GM19324 (cell line): ENCODE data around the gene DRAM2.
"Not testable (repeated sequence)": the region's sequence is repeated elsewhere in the genome, so short reads cannot be mapped to it uniquely, and the experiment has no call there.

Experiments
- ATAC-seq: cut with Tn5 transposase; IDR thresholded peaks from one replicate; pipeline ENCODE4 v1.9.1; 2021; ENCODE audit warnings: mild to moderate bottlenecking, moderate library complexity; ENCODE audit not compliant: unreplicated experiment, low FRiP score

The DRAM2 gene

DNA sequence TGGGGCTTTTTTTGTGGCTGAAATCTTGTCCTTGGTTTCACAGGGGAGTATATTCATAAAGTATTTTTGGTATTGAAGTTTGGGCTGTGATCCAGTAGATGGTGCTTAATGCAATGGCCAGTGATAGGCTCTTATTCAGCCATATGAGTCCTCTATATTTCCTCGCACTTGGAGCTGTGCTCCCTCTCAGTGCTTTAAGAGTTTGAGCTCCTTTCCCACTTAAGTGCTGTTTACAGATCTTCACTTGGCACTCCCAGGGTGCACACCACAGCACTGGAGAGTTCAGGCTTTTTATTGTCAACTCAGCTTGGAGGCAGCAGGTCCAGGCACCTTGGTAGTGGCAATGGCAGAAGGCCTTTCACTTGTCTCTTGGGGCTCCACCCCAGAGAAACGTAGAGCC, 54.9 kb downstream of the DRAM2 start:
- ATAC-seq = no peak

DNA sequence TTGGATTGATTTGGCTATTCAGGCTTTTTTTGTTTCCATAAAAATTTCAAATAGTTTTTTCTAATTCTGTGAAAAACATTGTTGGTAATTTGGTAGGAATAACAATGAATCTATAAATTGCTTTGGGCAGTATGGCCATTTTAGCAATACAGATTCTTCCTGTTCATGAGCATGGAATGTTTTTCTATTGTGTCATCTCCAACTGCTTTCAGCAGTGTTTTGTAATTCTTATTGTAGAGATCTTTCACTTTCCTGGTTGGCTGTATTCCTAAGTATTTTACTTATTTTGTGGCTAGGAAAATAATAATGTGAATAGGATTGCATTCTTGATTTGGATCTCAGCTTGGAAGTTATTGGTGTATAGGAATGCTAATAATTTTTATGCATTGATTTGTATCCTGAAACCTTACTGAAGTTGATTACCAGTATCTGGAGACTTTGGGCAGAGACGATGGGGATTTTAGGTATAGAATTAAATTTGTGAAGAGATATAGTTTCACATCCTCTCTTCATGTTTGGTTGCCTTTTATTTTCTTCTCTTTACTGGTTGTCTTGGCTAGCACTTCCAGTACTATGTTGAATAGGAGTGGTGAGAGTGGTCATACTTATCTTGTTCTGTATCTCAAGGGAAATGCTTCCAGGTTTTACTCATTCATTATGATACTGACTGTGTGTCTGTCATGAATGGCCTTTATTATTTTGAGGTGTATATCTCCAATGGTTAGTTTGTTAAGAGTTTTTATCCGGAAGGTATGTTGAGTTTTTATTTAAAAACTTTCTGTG, 57.3 kb downstream of the DRAM2 start:
- ATAC-seq = no peak

DNA sequence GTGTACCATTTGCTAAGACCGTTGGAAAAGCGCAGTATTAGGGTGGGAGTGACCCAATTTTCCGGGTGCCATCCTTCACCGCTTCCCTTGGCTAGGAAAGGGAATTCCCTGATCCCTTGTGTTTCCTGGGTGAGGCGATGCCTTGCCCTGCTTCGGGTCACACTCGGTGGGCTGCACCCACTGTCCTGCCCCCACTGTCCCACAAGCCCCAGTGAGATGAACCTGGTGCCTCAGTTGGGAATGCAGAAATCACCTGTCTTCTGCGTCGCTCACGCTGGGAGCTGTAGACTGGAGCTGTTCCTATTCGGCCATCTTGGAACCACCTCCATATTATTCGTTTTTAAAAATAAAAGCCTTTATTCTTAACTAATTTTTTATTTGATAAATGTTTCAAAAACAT, 60.6 kb downstream of the DRAM2 start:
- not testable (repeated sequence) for ATAC-seq

DNA sequence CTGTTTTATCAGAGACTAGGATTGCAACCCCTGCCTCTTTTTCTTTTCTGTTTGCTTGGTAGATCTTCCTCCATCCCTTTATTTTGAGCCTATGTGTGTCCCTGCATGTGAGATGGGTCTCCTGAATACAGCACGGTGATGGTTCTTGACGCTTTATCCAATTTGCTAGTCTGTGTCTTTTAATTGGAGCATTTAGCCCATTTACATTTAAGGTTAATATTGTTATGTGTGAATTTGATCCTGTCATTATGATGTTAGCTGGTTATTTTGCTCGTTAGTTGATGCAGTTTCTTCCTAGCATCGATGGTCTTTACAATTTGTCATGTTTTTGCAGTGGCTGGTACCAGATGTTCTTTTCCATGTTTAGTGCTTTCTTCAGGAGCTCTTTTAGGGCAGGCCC, 62.6 kb downstream of the DRAM2 start:
- not testable (repeated sequence) for ATAC-seq
